GM21529 (cell line): Measurements from ENCODE around the gene PRKD1.
"Not testable (repeated sequence)": the region's sequence is repeated elsewhere in the genome, so short reads cannot be mapped to it uniquely, and the experiment has no call there.

ENCODE experiments used
- ATAC-seq: cut with Tn5 transposase; IDR thresholded peaks from one replicate; pipeline ENCODE4 v1.9.1; 2021; ENCODE audit not compliant: unreplicated experiment

PRKD1 gene

DNA sequence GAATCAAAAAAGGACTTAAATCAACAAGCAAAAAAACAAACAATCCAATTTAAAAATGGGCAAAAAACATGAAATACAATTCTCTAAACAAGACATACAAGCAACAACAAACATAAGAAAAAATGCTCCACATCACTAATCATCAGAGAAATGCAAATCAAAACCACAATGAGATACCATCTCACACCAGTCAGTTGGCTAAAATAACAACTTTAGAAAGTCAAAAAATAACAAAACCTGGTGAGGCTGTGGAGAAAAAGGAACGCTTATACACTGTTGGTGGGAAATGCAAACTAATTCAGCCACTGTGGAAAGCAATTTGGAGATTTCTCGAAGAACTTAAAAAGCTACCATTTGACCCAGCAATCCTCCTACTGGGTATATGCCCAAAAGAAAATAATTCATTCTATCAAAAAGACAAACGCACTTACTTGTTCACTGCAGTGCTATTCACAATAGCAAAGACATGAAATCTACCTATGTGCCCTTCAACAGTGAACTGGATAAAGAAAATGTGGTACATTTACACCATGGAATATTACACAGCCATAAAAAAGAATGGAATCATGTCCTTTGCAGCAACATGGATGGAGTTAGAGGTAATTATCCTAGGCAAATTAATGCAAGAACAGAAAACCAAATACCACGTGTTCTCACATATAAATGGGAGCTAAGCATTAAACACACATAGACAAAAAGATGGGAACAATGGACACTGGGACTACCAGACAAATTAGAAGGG lies 26.9 kb downstream of the PRKD1 start:
- no peak for ATAC-seq

DNA sequence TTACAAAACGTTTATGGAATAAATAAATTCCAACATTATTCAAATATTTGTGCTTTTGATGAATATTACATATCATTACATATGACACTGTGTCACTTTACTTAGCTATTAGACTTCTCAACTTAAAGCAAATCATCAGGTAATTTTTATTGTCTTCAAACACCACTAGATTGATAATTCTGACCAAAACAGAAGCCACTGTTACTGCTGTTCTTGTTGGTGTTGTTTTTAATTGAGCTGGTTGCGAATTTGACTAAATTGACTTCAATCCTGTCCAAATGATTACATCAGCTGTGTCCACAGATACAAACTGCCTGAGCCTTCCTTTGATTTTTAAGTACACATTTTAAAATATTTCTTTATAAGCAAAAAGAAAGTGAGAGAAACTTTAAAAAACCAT lies 29.2 kb downstream of the PRKD1 start:
- ATAC-seq = no peak

DNA sequence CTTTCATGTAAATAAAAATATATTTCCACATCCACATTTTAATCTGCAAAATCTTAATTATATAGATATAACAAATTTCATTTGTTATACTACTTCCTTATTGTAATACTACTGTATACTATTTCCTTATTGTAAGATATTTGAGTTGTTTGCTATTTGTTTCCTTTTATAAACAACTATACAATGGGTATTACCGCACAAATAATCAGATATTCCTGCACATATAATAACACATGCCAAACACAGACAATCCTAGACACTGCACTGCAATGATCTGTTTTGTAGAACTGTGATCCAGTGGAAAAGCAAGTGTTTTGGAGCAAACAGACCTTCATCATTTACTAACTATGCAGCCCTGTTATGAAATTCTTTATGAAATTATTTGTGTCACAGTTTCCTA lies 30.5 kb downstream of the PRKD1 start:
- ATAC-seq = no peak

DNA sequence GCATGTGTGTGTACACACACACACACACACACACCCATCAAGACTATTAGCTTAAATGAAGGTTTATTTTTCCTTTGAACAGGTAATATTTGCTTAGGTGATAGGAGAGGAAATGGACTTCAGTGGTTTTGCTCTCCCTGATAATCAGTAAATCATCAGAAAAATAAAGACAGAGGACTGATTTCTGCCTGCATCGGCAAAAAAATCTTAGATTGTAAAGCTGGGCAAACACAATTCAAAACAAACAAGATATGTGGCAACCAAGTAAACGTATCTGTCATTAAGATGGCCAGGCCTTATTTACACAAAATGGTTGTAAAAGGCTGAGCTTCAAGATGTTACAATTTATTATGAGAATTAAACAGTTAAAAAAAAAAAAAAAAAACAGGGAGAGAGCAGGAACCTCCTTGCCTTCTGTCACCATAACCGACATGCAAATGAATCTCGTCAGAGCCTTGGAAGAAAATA lies 31.3 kb downstream of the PRKD1 start:
- ATAC-seq = no peak

DNA sequence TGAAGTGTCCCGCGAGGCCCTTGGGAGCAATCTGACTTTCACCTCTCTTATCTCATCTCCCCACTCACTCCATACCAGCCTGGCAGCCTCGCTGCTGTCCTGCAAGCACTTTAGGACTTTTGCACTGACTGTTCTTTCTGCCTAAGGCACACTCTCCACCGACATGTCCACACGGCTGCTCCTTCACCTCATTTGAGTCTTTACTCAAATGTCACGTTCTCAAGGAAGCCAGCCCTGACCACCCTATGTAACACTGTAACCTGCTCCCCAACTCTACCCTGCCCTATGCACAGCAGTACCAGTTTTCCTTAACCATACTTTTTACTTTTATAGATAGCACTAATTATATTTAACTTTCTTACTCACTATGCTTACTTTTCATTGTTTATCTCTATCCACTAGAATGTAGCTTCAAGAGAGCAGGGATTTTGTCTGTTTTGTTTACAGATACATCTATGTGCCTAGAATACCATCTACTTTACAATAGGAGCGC lies 32.0 kb downstream of the PRKD1 start:
- ATAC-seq = no peak

DNA sequence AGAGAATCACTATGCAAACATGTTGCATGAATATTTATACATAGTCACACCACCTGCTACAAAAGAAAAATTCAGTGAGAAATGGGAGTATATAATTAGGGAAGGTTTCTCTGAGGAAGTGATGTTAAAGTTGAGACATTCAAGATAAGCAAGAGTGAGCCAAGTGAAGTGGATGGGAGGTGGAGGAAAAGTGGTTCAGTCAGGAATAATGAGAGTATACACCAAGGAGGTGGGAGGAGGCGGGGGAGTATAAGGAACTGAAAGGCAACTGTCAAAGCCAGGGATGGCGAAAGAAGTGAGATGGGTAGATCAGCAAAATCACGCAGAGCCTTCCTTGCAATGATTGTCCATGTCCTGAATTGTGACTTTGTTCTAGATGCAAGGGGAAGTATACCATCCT lies 33.7 kb downstream of the PRKD1 start:
- ATAC-seq = no peak

DNA sequence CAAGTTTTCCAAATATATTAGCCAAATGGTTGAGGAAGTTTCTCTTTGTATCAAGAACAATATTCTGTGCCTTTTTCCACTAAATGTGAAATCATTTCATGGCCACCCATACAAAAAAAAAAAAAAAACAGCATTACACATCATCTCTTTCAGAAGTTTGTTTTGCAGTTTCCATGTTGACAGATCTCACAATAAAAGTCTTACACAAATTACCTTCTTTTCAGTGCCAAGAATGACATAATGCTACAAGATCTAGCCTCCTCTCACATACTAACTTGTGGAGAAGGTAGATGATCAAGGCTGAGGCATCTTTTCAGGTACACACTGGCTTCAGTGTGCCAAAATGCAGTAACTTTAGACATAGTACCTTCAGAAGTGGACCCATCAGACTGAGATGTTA lies 35.3 kb downstream of the PRKD1 start:
- no peak for ATAC-seq

DNA sequence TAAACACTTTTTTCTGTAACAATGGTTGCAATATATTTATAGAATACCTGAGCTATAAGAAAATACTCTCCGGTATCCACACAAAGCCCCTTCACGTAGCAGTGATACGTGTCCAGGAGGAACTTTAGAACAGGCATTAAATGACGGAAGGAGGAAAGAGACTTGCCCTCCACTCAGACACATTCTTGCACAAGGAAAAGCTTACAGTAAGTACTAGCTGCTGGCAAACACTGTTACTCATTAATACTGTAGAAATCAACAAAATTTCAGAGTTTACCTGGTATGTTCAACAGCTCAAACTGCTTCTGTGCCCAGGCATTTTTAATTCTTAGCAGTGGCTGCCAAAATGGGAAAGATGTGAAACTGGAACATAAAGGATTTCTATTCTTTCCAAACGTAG lies 41.7 kb downstream of the PRKD1 start:
- no peak for ATAC-seq

DNA sequence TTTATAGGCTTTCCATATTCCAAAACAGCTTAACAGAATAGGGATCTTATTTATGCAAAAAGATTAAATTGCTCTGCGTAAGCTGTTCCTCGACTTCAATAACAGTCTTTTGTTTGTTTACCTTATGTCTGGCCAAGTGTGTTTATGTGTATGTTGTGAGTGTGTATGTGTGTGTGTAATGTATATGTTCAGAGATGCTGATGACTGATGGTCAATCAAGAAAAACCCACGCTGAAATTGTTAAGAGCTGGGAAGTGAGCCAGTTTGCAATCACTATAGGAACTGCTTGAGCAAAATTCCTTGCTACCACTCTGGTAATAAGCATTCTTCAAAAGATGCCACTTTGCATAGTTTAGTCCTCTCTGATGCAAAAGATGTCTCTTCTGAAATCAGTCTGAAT lies 59.6 kb downstream of the PRKD1 start:
- no peak for ATAC-seq

DNA sequence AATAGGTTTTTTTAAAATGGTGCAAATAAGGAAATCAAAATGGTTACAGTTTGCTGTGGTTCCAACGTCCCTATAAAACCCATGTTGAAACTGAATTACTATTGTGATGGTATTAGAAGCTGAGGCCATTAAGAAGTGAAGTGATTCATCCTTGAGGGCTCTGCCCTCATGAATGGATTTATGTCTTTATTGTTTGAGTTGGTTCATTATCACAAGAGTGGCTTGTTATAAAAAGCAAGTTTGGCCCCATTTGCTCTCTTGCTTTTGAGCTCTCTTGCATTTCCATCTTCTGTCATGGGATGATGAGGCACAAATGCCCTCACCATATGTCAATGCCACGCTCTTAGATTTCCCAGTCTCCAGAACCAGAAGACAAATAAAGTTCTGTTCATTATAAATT lies 62.3 kb downstream of the PRKD1 start:
- no peak for ATAC-seq

DNA sequence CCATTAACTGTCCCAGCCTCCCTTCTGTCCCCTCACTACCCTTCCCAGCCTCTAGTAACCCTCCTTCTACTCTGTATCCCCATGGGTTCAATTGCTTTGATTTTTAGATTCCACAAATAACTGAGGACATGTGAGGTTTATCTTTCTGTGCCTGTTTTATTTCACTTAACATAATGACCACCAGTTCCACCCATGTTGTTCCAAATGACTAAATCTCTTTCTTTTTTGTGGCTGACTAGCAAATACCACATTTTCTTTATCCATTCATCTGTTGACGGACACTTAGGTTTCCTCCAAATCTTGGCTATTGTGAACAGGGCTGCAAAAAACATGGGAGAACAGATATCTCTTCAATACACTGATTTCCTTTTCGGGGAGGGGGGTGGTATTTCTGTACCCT lies 65.7 kb downstream of the PRKD1 start:
- no peak for ATAC-seq

DNA sequence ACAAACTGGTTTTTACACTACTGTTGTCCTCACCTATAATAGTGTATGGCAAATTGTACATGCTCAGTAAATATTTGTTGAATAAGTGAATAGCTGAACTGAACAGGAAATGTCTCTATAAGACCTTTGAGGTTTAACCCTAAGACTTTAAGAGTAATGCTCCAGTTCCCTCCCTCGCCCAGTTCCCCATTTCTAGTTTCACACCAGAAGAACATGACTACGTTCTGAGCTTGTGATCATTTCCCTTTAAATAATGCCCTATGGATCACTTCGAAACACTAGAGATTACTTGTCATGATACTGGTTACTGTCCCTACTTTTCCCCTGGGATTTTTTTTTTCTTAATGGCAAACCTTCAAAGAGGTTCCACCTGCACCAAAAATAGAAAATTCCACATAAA lies 69.3 kb downstream of the PRKD1 start:
- ATAC-seq = peak; percentile 91

DNA sequence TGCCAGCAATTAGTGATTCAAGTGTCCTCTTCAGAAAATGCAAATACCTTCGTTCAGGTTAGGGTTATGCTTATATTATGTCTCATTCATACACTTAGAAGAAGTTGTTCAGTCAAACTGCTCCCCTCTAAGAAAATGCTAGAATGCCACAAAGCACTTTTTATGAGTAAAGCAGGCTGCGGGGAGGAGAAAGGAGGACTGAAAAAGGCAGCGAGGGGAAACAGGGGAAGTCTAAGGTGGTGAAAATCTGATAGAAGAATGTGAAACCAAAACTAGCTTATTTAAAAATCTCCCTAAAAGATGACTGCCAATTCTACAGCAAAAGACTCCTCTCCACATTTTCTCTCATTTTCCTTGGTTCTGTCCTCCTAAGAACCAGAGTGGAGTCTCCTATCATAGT lies 70.1 kb downstream of the PRKD1 start:
- ATAC-seq = peak; percentile 83

DNA sequence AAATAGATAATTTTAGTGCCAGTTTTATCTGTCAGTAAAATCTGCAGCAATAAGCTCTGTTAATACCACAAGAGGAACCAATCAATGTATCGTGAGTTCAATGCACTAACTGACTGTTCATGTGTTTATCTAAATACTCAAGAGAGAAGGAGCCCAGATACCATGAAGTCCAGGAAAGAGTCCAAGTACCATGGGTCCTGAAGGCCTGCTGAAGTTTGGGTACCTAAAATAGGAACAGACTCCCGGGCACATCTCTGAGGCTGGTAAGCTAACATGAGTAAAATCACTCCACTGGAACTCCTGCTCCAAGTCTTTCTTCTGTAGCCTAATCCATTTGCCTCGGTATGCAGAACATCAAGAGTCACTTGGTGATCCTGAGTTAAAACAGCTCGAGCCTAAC lies 71.1 kb downstream of the PRKD1 start:
- no peak for ATAC-seq

DNA sequence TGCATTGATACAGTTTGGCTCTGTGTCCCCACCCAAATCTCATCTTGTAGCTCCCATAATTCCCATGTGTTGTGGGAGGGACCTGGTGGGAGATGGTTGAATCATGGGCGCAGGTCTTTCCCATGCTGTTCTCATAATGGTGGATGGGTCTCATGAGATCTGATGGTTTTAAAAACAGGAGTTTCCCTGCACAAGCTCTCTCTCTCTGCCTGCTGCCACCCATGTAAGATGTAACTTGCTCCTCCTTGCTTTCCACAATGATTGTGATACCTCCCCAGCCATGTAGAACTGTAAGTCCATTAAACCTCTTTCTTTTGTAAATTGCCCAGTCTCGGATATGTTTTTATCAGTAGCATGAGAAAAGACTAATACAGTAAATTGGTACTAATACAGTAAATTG lies 74.0 kb downstream of the PRKD1 start:
- not testable (repeated sequence) for ATAC-seq

DNA sequence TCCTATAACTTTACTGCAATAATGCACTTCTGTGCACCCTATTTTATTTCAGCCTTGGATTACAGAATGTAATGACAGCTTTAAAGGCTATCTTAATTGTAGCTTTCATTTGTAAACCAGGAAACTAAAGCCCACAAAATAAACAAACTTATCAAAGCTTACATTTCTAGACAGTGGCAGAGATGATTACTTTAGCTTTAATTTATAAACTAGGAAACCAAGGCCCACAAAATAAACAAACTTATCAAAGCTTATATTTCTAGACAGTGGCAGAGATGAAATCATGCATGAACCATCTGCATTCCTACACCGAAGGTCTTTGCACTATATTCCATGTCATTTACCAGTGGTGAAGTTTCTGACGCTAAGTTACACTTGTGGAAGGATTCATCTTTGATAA lies 74.4 kb downstream of the PRKD1 start:
- ATAC-seq = no peak

DNA sequence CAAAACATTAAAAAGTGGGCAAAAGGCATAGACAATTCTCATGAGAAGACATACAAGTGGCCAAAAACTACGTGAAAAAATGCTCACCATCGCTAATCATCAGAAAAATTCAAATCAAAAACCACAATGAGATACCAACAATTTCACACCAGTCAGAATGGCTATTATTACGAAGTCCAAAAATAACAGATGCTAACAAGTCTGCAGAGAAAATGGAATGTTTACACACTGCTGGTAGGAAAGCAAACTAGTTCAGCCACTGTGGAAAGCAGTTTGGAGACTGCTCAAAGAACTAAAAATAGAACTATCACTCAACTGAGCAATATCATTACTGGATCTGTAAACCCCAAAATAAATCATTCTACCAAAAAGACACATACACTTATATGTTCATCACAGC lies 76.2 kb downstream of the PRKD1 start:
- ATAC-seq = no peak

DNA sequence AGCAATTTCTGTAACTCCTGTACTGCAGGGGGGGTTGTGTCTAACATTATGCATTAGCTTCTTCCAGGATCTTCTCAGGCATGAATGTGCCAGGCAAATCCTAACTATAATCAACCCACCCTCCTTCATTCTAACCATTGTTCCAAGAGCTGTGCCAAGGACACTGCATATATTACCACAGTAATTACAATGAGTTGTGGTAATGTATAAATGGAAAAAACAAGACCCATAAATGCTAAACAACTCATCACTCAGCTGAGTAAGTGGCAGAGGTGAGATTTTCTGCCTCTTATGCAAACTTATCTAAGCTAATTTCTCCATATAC lies 80.6 kb downstream of the PRKD1 start:
- no peak for ATAC-seq

DNA sequence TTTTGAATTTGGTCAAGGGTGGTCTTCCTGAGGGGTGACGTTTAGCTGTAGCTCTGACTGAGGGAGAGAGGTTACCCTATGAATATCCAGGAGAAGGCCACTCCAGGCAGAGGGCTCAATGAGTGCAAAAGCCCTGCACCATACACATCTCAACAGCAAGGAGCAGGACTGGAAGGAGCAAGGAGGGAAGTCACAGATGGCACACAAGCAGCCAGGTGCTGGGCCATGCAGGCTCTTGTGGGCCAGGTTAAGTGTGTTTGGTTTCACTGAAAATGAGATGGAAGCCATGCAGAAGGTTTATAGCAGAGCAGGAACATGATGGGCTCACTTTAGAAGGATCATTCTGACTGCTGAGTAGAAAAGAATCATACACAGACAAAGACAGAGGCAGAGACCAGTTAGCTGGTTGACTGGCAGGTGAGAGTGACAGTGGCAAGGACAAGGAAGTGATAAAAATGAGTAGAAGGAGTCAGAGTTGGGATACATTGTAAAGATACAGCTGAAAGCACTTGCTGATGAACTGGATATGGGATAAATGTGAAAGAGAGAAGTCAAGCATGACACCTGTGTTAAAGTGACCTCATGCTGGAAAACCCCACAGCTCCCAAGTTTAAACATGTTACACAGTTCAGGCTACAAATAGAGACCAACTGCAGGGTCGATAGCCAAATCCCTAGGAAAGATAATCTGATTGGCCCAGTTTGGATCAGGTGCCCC lies 81.2 kb downstream of the PRKD1 start:
- peak; percentile 82 for ATAC-seq

DNA sequence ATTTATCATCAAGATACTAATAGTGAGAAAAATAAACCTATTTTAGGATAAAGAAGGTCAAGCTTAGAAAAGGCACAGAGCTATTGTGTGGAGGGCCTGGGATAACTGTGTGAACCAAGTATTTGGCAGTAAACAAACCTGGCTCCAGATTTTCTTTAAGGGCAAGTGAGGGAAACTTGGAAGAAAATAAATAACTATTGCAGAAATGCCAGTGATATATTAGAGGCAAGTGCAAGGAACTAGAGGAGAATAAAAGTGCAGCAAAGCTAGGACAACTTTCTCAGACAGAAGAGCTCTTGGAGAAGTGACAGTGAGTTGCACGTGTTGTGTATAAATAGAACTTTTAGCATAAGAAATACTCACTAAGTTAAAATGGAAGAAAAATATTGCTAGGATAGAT lies 83.7 kb downstream of the PRKD1 start:
- no peak for ATAC-seq

DNA sequence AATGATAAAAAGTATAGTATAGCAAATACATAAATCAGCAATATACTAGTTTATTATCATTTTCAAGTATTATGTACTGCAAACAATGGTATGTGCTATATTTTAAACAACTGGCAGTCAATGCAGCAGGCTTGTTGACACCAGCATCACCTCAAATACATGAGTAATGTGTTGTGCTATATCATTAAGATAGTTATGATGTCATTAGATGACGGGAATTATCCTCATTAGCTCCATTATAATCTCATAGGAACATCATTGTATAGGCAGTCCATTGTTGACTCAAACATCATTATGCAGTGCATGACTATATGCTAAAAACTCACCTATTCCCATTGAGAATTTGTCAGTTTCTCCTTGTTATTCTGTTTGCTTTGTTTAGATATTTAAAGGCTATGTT lies 85.4 kb downstream of the PRKD1 start:
- no peak for ATAC-seq

DNA sequence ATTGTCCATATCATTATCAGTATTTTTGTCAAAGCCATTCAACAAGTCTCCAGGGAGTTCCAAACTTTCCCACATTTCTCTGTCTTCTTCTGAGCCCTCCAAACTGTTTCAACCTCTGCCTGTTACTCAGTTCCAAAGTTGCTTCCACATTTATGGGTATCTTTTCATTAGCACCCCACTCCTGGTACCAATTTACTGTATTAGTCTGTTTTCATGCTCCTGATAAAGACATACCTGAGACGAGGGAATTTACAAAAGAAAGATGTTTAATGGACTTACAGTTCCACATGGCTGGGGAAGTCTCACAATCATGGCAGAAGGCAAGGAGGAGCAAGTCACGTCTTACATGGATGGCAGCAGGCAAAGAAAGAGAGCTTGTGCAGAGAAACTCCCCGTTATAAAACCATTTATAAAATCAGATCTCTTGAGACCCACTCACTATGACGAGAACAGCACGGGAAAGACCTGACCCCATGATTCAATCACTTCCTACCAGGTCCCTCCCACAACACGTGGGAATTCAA lies 87.2 kb downstream of the PRKD1 start:
- ATAC-seq = not testable (repeated sequence)
